MM.1S (cell line): ENCODE results near the gene COL3A1.

Experiments used
- EZH2 ChIP-seq: fragments of 300-600 bp; sonication (generic); optimal IDR thresholded peaks from 2 replicates; pipeline ENCODE3; 2017; ENCODE audit warnings: low read depth, mild to moderate bottlenecking, antibody characterized with exemption, low read length, mixed read lengths
- EZH2phosphoT487 ChIP-seq: fragments of 300-600 bp; sonication (generic); IDR thresholded peaks from 2 replicates; pipeline ENCODE4 v1.6.1; 2018; ENCODE audit warnings: antibody characterized with exemption, low read length
- TF ChIP-seq, protein P1 (sequence below): fragments of 300-600 bp; sonication (generic); IDR thresholded peaks from 2 replicates; pipeline ENCODE4 v1.5.1; 2016; ENCODE audit warnings: antibody characterized with exemption, low read length, mixed read lengths

DNA sequence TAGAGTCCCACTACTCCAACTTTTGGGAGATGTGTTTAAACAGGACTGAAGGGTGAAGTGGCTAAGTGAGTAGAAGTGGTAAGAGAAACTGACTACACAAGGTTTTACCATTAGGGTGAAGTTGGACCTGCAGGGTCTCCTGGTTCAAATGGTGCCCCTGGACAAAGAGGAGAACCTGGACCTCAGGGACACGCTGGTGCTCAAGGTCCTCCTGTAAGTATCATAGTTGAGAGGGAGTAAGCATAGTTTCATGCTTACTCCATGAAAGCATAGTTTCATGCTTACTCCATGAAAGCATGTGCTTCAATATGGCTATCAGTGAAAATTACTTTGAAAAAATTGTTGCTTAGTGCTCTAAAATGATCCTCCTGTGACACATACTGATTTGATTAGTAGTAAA is 19.1 kb downstream of the COL3A1 start:
- TF ChIP-seq EZH2 (no peak), EZH2phosphoT487 (no peak)
- TF ChIP-seq, protein P1, sequence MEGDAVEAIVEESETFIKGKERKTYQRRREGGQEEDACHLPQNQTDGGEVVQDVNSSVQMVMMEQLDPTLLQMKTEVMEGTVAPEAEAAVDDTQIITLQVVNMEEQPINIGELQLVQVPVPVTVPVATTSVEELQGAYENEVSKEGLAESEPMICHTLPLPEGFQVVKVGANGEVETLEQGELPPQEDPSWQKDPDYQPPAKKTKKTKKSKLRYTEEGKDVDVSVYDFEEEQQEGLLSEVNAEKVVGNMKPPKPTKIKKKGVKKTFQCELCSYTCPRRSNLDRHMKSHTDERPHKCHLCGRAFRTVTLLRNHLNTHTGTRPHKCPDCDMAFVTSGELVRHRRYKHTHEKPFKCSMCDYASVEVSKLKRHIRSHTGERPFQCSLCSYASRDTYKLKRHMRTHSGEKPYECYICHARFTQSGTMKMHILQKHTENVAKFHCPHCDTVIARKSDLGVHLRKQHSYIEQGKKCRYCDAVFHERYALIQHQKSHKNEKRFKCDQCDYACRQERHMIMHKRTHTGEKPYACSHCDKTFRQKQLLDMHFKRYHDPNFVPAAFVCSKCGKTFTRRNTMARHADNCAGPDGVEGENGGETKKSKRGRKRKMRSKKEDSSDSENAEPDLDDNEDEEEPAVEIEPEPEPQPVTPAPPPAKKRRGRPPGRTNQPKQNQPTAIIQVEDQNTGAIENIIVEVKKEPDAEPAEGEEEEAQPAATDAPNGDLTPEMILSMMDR: no peak
